ENCODE measurements around the gene MAGEA9. TPM values are rescaled to one million over a fixed set of nuclear protein-coding genes. Genes with fewer than 3 reads are reported as not detected.
"Not testable (repeated sequence)": the region's sequence is repeated elsewhere in the genome, so short reads cannot be mapped to it uniquely, and the experiment has no call there.

The MAGEA9 gene
- total and polyA plus RNA-seq, 4 donors: not detected

- no peak for TF ChIP-seq REST (IDR thresholded peaks at IDR 0.05)
Measured at GRCh38 chrX:149759824-149760223, 21.9 kb upstream of the MAGEA9 start (continued).

GRCh38 chrX:149760965-149761364 is 20.8 kb upstream of the MAGEA9 start:
- Histone ChIP-seq H3K27ac (ENCODE audit: low read depth in 1 of 2, low read length in 2 of 2) (no peak overlapping the region), H3K9ac (ENCODE audit: low read depth in 1 of 2, low read length in 2 of 2) (no peak overlapping the region), H3K27me3 (ENCODE audit: control insufficient read depth in 4 of 4, insufficient read depth in 4 of 4, low read length in 3 of 4) (no peaks in the 10 kb centered on the region), H3K4me3 (ENCODE audit: low read depth in 1 of 3, low read length in 3 of 3) (no peak overlapping the region), H3K4me1 (ENCODE audit: control insufficient read depth in 4 of 4, insufficient read depth in 4 of 4, low read length in 3 of 4) (no peaks in the 10 kb centered on the region), H3K36me3 (ENCODE audit: control insufficient read depth in 4 of 4, insufficient read depth in 3 of 4, low read depth in 1 of 4, low read length in 3 of 4) (no peaks in the 10 kb centered on the region), H3K9me3 (ENCODE audit: control insufficient read depth in 4 of 4, low read length in 3 of 4) (no peaks in the 10 kb centered on the region)
- DNase-seq (ENCODE audit: low spot score): no peak
- 87% methylated on average over 3 of the region's 3 CpGs for WGBS
- TF ChIP-seq MAX (IDR thresholded peaks at IDR 0.05) (no peak), RAD21 (IDR thresholded peaks at IDR 0.05) (no peak), CTCF (IDR thresholded peaks at IDR 0.05; ENCODE audit: low read depth, low read length, missing input control) (no peak), EGR1 (IDR thresholded peaks at IDR 0.05; ENCODE audit: low read depth in 2 of 2) (no peak)

GRCh38 chrX:149761858-149762674 is 19.7 kb upstream of the MAGEA9 start:
- not testable (repeated sequence) for H3K27ac ChIP-seq (ENCODE audit: low read depth in 1 of 2, low read length in 2 of 2); H3K4me1 ChIP-seq (ENCODE audit: control insufficient read depth in 4 of 4, insufficient read depth in 4 of 4, low read length in 3 of 4); H3K4me3 ChIP-seq (ENCODE audit: low read depth in 1 of 3, low read length in 3 of 3); H3K9ac ChIP-seq (ENCODE audit: low read depth in 1 of 2, low read length in 2 of 2); H3K9me3 ChIP-seq (ENCODE audit: control insufficient read depth in 4 of 4, low read length in 3 of 4); H3K27me3 ChIP-seq (ENCODE audit: control insufficient read depth in 4 of 4, insufficient read depth in 4 of 4, low read length in 3 of 4); DNase-seq (ENCODE audit: low spot score); H3K36me3 ChIP-seq (ENCODE audit: control insufficient read depth in 4 of 4, insufficient read depth in 3 of 4, low read depth in 1 of 4, low read length in 3 of 4)
- WGBS: 88% methylated on average over 22 of the region's 22 CpGs

- 70% methylated on average over 10 of the region's 11 CpGs for WGBS
- DNase-seq (ENCODE audit: low spot score): no peak
- H3K27me3 ChIP-seq (ENCODE audit: control insufficient read depth in 4 of 4, insufficient read depth in 4 of 4, low read length in 3 of 4): no peaks in the 10 kb centered on the region
Measured at GRCh38 chrX:149762696-149763614, 18.8 kb upstream of the MAGEA9 start.

GRCh38 chrX:149770344-149770743 is 11.4 kb upstream of the MAGEA9 start:
- not testable (repeated sequence) for H3K9ac ChIP-seq (ENCODE audit: low read depth in 1 of 2, low read length in 2 of 2); H3K36me3 ChIP-seq (ENCODE audit: control insufficient read depth in 4 of 4, insufficient read depth in 3 of 4, low read depth in 1 of 4, low read length in 3 of 4); H3K27ac ChIP-seq (ENCODE audit: low read depth in 1 of 2, low read length in 2 of 2); H3K9me3 ChIP-seq (ENCODE audit: control insufficient read depth in 4 of 4, low read length in 3 of 4); H3K27me3 ChIP-seq (ENCODE audit: control insufficient read depth in 4 of 4, insufficient read depth in 4 of 4, low read length in 3 of 4); H3K4me3 ChIP-seq (ENCODE audit: low read depth in 1 of 3, low read length in 3 of 3); DNase-seq (ENCODE audit: low spot score); H3K4me1 ChIP-seq (ENCODE audit: control insufficient read depth in 4 of 4, insufficient read depth in 4 of 4, low read length in 3 of 4)
- WGBS: 77% methylated on average over 3 of the region's 12 CpGs

More at GRCh38 chrX:149762696-149763614, 18.8 kb upstream of the MAGEA9 start:
- H3K9me3 ChIP-seq (ENCODE audit: control insufficient read depth in 4 of 4, low read length in 3 of 4): no peaks in the 10 kb centered on the region
- H3K4me1 ChIP-seq (ENCODE audit: control insufficient read depth in 4 of 4, insufficient read depth in 4 of 4, low read length in 3 of 4): no peaks in the 10 kb centered on the region
- no peak overlapping the region for H3K27ac ChIP-seq (ENCODE audit: low read depth in 1 of 2, low read length in 2 of 2)
- TF ChIP-seq JUND (IDR thresholded peaks at IDR 0.05): no peak
- TF ChIP-seq GABPA (IDR thresholded peaks at IDR 0.05 in 1 of 2, conservative IDR thresholded peaks at IDR 0.05 in 1 of 2): no peak
- no peak for TF ChIP-seq HNF4G (IDR thresholded peaks at IDR 0.05)
- TF ChIP-seq HNF4A (conservative IDR thresholded peaks at IDR 0.05): no peak
- no peak for TF ChIP-seq ZBTB33 (IDR thresholded peaks at IDR 0.05)
- H3K4me3 ChIP-seq (ENCODE audit: low read depth in 1 of 3, low read length in 3 of 3): no peak overlapping the region
- H3K9ac ChIP-seq (ENCODE audit: low read depth in 1 of 2, low read length in 2 of 2): no peak overlapping the region
- H3K36me3 ChIP-seq (ENCODE audit: control insufficient read depth in 4 of 4, insufficient read depth in 3 of 4, low read depth in 1 of 4, low read length in 3 of 4): no peaks in the 10 kb centered on the region

All from liver (tissue), 9 donors.